Kidney (tissue), 14 donors: ENCODE measurements around the gene ZNF32. TPM values are rescaled to one million over a fixed set of nuclear protein-coding genes. Genes with fewer than 3 reads are reported as not detected.

Source experiments
- DNase-seq, 5 donors: peaks; one replicate each; pipeline ENCODE4 v3.0.0-alpha.2; 2013 to 2020
- FAIRE-seq: peaks from 2 replicates; lab custom pipeline; 2012; peaks lifted over from hg19 to GRCh38; lab: Jason Lieb, UNC
- H3K27ac ChIP-seq, 2 donors: one replicate each; pipeline ENCODE4 v1.7.0; 2013; ENCODE audit warnings: low read depth in 2 of 2, low read length in 2 of 2, inconsistent platforms in 1 of 2
- H3K27me3 ChIP-seq: one replicate; pipeline ENCODE4 v1.7.1; 2013; ENCODE audit warnings: low read length, inconsistent platforms; ENCODE audit not compliant: control insufficient read depth, insufficient read depth
- H3K36me3 ChIP-seq, 3 donors: one replicate each; pipeline versions ENCODE4 v1.7.0 to v1.7.1; 2013; ENCODE audit warnings: low read length in 3 of 3, control low read depth in 1 of 3, inconsistent platforms in 1 of 3; ENCODE audit not compliant: insufficient read depth in 3 of 3, control insufficient read depth in 2 of 3
- H3K4me1 ChIP-seq, 3 donors: one replicate each; pipeline versions ENCODE4 v1.7.0 to v1.7.1; 2013; ENCODE audit warnings: low read length in 3 of 3, inconsistent platforms in 1 of 3, low read depth in 1 of 3; ENCODE audit not compliant: control insufficient read depth in 2 of 3, insufficient read depth in 2 of 3
- H3K4me3 ChIP-seq, 3 donors: one replicate each; pipeline versions ENCODE4 v1.7.0 to v1.8.1; 2013; ENCODE audit warnings: low read length in 3 of 3, control low read depth in 1 of 3, inconsistent platforms in 1 of 3
- H3K9ac ChIP-seq, 3 donors: one replicate each; pipeline versions ENCODE4 v1.7.0 to v1.7.1; 2013; ENCODE audit warnings: low read length in 3 of 3, control low read depth in 1 of 3, inconsistent platforms in 1 of 3
- H3K9me3 ChIP-seq, 3 donors: one replicate each; pipeline versions ENCODE4 v1.7.0 to v1.7.1; 2013; ENCODE audit warnings: low read length in 3 of 3, control low read depth in 1 of 3, inconsistent platforms in 1 of 3; ENCODE audit not compliant: control insufficient read depth in 2 of 3, insufficient read depth in 1 of 3
- intact Hi-C: fragments of 100-400 bp; cut with DNase I; formaldehyde crosslinking; loops from one replicate; pipeline ENCODE4 v1.11.1; 2022
- polyA plus RNA-seq: library from polyadenylated mRNA; stranded (reverse); fragments of 350-450 nt; fragmentation: Illumina TruSeq; extraction: RNeasy Lipid Tissue Mini Kit (QIAGEN cat#74804); gene quantifications from one replicate; pipeline ENCODE4 v1.2.3, GENCODE V29; 2014; ENCODE audit warnings: low read depth, low replicate concordance; ENCODE audit not compliant: insufficient read depth
- total RNA-seq: library from RNA; stranded (reverse); fragmentation: NEBNext Ultra II Directional; extraction: Animal tissue kit (Norgen Biotek cat#: 25700); gene quantifications from one replicate; pipeline ENCODE4 v1.2.1, GENCODE V29; 2021
- TF ChIP-seq, protein P1 (sequence below): IDR thresholded peaks from 3 replicates; pipeline ENCODE4 v1.5.1; 2012; ENCODE audit warnings: mild to moderate bottlenecking, moderate library complexity, borderline replicate concordance; ENCODE audit not compliant: insufficient read depth; ENCODE audit errors: extremely low read depth
- donor health status: control.
- donor health status: control.
- donor health status: control.
- donor health status: control.
- donor health status: control.
- donor health status: DM: yes; HTN: yes; CAD: no.
- donor health status: Normal renal cell carcinoma (clear cell type).

The ZNF32 gene
- total and polyA plus RNA-seq, 2 donors from 2014 or later: 35.0 to 73.7 TPM

DNA sequence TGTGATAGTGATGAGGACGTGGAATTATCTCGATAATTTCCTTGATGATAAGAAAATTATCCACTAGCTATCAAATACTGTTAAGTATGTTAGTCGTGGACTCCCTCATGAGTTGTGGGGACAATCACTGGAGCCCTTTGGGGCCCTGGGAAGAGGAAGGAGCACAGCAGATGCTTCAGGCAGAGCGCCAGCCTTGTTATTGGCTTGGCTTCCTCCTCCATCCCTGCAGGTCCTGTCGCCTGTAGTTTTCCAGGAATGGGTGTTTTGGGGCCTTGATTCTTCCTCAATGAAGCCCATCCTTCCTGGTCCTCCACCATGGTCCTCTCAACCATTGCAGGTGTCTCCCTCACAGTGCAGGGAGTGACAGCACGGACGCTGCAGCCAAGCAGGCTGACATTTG is 32.5 kb upstream of the ZNF32 start:
- intact Hi-C loops: no loop called here
- H3K4me1 ChIP-seq: peaks cover 0 to 2% (median 0%) of the 10 kb centered on the region in 3 donors
- TF ChIP-seq, protein P1, sequence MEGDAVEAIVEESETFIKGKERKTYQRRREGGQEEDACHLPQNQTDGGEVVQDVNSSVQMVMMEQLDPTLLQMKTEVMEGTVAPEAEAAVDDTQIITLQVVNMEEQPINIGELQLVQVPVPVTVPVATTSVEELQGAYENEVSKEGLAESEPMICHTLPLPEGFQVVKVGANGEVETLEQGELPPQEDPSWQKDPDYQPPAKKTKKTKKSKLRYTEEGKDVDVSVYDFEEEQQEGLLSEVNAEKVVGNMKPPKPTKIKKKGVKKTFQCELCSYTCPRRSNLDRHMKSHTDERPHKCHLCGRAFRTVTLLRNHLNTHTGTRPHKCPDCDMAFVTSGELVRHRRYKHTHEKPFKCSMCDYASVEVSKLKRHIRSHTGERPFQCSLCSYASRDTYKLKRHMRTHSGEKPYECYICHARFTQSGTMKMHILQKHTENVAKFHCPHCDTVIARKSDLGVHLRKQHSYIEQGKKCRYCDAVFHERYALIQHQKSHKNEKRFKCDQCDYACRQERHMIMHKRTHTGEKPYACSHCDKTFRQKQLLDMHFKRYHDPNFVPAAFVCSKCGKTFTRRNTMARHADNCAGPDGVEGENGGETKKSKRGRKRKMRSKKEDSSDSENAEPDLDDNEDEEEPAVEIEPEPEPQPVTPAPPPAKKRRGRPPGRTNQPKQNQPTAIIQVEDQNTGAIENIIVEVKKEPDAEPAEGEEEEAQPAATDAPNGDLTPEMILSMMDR: no peak
- H3K9me3 ChIP-seq: no peaks in the 10 kb centered on the region
- no peak overlapping the region for H3K27ac ChIP-seq
- no peak overlapping the region for H3K4me3 ChIP-seq
- no peak overlapping the region for H3K9ac ChIP-seq
- no peaks in the 10 kb centered on the region for H3K27me3 ChIP-seq
- no peaks in the 10 kb centered on the region for H3K36me3 ChIP-seq
- DNase-seq (no peak), FAIRE-seq (no peak)

DNA sequence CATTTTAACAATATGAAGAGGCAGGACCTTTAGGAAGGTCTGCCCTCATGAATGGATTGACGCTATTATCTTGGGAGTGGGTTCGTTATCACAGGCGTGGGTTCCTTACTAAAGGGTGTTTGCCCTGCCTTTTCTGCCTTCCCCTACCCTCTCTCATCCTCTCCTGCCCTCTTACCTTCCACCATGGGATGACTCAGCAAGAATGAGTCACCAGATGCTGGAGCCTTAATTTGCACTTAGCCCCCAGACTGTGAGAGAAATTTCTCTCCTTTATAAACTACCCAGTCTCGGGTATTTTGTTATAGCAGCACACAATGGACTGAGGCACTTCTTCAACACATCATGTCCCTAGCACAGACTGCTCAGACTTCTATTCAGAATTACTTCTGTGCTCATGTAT is 31.4 kb upstream of the ZNF32 start:
- TF ChIP-seq, protein P1: no peak
- no peak for DNase-seq
- H3K27ac ChIP-seq: no peak overlapping the region
- H3K36me3 ChIP-seq: no peaks in the 10 kb centered on the region
- no peaks in the 10 kb centered on the region for H3K27me3 ChIP-seq
- intact Hi-C loops: no loop called here
- no peak for FAIRE-seq
- H3K4me3 ChIP-seq: no peak overlapping the region
- H3K9ac ChIP-seq: no peak overlapping the region
- no peaks in the 10 kb centered on the region for H3K9me3 ChIP-seq
- H3K4me1 ChIP-seq: peaks cover 0 to 2% (median 0%) of the 10 kb centered on the region in 3 donors

DNA sequence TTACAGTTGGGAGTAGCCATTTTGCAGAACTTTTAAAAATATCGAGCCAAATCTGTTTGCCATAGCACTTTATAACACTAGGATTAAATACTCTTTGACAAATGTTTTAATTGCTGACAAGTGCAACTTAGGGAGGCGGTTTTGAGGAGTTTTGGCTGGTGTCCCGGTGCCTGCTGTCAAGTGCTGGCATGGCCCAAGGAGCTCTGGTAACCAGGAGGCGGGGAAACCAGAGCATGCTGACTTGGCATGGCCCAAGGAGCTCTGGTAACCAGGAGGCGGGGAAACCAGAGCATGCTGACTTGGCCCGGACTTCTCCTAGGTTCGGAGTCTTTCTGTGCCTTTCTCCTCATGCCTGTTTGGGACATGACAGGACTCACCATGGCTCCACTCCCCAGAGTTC is 30.8 kb upstream of the ZNF32 start:
- Histone ChIP-seq H3K9ac (no peak overlapping the region), H3K4me1 (peaks cover 0 to 2% (median 0%) of the 10 kb centered on the region in 3 donors), H3K4me3 (no peak overlapping the region), H3K27me3 (no peaks in the 10 kb centered on the region), H3K9me3 (no peaks in the 10 kb centered on the region), H3K36me3 (no peaks in the 10 kb centered on the region), H3K27ac (no peak overlapping the region)
- TF ChIP-seq, protein P1: no peak
- intact Hi-C loops: loop anchor here (10.0 kb wide), 1 partner anchor 1185 kb away; no protein-coding TSS in a partner anchor
- FAIRE-seq (no peak), DNase-seq (no peak)

DNA sequence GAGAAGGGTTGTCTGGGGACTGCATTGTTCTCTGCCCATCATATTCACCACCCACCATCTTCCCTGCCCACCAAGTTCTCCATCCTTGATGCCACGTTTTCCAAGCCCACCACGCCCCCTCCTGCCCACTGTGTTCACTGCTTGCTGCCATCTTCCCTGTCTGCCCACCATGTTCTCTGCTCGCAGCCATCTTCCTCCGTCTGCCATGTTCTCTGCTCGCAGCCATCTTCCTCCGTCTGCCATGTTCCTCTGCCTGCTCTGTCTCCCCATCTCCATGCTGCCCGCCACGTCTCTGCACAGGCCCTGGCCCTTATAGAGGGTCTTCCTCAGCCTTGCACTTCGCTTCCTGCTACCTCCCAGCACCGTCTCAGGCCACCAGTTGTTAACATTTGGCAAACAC is 30.0 kb upstream of the ZNF32 start:
- Histone ChIP-seq H3K27ac (no peak overlapping the region), H3K27me3 (no peaks in the 10 kb centered on the region), H3K4me1 (peaks cover 0 to 2% (median 0%) of the 10 kb centered on the region in 3 donors), H3K4me3 (no peak overlapping the region), H3K9me3 (no peaks in the 10 kb centered on the region), H3K36me3 (no peaks in the 10 kb centered on the region), H3K9ac (no peak overlapping the region)
- intact Hi-C loops: loop anchor here (10.0 kb wide), 1 partner anchor 1186 kb away; no protein-coding TSS in a partner anchor
- peak in 1 of 5 donors; percentile 6 for DNase-seq
- no peak for FAIRE-seq
- TF ChIP-seq, protein P1: no peak
